Hematopoietic multipotent progenitor cell treated with erythropoietin and hydrocortisone succinate and interleukin-3 and kit ligand, for 4 days (in vitro differentiated cells): Measurements from ENCODE around the gene ZMYND19.
"Not testable (repeated sequence)": the region's sequence is repeated elsewhere in the genome, so short reads cannot be mapped to it uniquely, and the experiment has no call there.

ENCODE experiments used
- DNase-seq: peaks from one replicate; pipeline ENCODE4 v3.0.0-alpha.2; 2015

Gene ZMYND19

DNA sequence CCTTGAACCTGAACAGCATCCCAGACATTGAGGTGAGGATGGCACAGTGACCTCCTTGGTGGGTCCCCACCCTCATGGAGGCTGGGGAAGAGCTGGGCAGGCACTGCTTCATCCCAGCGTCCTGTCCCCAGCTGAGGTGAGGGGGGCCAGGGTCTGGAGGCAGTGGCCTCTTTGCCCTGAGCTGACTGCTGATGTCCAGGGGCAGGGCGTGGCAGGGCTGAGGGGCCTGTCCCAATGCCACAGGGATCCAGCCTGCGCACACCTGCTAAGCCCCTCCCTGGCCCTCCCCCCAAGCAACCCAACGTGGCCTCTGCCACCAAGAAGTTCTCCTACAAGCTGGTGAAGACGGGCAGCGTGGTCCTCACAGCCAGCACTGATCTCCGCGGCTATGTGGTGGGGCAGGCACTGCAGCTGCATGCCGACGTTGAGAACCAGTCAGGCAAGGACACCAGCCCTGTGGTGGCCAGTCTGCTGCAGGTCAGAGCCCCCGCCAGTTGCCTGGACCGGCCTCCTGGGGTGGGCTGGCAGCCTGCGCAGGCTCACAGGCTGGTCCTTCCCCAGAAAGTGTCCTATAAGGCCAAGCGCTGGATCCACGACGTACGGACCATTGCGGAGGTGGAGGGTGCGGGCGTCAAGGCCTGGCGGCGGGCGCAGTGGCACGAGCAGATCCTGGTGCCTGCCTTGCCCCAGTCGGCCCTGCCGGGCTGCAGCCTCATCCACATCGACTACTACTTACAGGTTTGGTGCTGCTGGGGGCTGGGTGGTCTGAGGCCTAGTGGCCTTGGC is 23.6 kb upstream of the ZMYND19 start:
- DNase-seq, result no peak

DNA sequence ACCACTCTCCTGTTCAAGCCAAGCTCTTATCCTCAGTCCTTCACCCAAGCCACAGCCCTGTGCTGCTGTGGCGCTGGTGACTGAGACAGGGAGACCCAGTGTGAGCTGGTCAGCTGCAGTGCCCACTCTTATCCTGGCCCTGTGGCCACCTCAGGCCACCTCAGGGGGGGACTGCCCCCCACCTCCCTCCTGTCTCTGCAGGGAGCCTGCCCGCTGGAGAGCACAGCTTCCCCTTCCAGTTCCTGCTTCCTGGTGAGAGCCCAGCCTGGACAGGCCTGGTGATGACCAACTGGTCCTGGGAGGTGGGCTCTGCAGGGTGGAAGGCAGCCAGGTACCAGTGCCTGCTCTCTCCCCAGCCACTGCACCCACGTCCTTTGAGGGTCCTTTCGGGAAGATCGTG is 22.9 kb upstream of the ZMYND19 start:
- no peak for DNase-seq

DNA sequence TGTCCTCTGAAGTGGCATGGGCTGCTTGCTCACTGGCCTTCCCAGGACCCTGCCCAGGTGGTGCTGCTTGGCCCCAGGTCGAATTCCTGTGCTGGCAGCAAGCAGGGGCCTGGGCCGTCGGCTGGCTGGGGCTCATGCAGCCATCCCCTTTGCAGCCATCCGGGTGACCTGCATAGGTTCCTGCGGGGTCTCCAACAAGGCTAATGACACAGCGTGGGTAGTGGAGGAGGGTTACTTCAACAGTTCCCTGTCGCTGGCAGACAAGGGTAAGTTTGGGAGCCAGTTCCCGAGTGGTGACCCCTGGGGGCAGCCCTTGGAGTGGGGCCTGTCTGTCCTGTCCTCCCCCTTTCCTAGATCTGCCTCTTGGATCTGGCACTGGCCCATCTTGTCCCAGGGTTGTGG is 22.4 kb upstream of the ZMYND19 start:
- DNase-seq, result no peak

DNA sequence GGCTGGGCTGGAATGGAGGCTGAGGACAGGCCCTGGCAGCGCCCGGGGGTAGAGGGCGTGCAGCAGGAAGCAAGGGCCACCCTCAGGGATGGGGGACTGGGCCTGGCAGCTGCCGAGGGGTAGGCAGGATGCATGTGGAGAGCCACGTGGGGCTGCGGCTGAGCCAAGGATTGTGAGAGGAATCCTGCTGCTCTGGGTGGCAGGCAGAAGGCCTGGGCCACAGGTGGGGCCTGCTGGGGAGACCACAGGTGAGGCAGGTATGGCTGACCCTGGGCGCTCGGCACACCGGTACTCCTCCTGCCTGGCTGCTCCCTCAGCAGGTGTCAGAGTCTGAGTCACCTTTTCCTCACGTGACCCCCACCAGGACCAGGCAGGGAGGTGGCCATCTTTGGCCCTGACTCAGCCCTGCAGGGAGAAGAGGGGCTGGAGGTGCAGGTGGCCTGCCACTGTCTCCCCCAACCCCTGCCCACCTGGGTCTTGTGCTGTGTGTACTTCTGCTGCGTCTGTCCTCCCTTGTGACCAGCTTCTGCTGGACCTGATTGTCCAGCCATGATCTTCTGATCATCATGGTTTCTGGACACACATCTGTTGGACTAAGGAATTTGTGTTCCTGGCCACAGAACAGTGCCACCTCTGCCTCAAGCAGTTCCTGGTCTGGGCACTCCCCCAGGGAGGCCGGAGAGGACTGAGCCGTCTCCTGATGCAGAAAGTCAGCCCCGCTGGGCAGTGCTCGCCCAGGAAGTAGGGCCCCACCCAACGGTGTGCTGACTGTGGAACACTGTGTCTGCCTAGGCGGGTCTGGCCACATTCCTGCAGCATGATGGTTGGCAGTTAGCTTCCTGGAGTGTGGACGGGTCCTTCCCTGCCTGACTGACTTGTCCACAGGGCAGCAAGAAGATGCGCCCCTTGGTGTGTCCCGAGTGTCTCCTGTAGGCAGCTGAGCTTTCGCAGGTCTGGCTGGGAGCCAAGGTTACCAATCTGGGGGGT is 21.6 kb upstream of the ZMYND19 start:
- DNase-seq, result peak; percentile 41

DNA sequence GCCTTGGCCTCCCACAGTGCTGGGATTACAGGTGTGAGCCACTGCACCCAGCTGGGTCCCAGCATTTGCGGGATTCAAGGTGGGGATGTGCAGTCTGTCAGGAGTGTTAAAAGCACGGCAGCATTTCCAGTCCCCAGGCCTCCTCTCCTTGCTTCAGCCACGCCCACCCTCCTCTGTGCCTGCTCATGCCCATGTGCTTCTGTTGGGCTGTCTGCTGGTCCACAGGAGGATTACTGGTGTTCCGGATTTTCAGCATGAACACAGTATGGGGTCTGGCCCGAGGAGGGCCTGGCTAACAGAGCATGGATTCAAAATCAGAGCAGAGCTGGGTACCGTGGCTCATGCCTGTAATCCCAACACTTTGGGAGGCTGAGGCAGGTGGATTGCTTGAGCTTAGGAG is 20.6 kb upstream of the ZMYND19 start:
- DNase-seq, result no peak

DNA sequence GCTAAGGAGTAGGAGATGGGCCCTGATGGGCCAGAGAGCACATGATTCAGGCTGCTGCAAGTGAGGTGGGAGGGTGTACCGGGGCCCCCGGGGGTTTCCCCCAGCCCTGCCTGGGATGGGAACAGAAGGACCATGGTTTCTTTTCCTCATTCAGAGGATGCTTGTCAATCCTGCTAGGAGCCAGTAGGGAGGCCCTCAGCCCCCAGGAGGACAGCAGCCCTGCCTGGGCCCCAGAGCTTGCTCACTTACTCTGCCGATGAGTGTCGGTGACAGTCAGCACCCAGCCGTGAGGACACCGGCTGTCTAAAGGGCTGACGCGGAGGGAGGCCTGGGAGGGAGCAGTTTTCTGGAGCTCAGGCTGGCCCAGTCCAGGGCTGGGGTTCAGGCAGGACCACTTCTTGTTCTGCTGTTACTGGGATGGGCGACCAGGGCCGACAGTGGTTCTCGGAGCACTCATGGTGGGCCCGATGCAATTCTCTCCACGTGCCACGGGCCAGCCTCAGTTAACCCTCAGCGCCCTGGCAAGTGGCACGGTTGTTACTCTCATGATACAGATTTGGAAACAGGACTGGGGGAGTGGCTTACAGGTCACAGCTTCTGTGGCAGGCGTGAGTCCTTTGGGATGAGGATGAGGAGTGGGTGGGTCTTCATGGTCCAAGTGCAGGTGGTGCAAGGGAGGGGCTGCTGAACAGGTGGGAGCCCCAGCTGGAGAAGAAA is 17.0 kb upstream of the ZMYND19 start:
- DNase-seq, result no peak

DNA sequence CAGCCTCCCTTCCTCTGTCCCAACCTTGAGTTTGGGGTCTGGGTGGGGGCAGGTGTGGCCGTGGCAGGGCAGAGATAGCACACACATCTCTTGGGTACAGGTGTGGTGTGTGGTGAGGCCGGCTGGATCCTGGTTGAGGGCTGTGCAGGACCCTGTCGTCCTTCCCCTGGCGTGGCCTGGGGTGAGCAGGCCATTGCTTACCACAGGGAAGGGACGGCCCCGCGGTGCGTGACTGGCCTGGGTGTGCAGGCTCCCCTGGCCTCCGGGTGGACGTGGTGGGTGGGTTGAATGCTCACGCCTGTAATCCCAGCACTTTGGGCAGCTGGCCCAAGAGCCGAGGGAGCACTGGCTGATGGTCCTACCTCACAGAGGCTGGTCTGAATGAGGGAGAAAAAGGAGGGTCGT is 16.4 kb upstream of the ZMYND19 start:
- DNase-seq, result no peak

DNA sequence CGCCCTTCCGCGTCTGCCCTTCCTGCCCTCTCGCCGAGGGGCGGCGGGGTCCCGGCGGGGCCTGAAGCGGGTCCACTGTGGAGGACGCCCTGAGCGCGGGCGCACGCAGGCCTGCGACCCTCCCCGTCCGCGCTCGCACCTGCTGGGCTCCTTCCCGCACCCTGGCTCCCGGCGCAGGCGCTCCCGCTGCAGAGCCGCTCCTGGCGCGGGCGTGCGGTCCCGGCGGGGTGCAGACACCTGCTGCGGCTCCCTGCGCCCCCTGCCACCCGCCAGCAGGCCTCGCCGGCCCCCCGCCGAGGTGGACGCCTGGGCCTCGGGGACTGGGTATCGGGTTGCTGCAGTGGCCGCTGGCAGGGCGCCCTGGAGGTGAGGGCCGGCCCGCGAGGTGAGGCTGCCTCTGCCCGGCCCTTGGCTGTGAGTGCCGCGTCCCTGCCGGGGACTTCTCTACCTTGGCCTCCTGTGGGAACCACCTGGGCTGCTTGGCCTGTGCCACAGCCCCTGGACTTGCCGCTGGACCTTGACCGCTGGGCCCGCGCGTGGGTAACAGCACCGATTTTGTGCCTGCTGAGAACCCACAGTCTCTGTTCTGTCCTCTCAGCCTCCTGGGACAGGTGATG is 15.8 kb upstream of the ZMYND19 start:
- DNase-seq, result peak; percentile 37

DNA sequence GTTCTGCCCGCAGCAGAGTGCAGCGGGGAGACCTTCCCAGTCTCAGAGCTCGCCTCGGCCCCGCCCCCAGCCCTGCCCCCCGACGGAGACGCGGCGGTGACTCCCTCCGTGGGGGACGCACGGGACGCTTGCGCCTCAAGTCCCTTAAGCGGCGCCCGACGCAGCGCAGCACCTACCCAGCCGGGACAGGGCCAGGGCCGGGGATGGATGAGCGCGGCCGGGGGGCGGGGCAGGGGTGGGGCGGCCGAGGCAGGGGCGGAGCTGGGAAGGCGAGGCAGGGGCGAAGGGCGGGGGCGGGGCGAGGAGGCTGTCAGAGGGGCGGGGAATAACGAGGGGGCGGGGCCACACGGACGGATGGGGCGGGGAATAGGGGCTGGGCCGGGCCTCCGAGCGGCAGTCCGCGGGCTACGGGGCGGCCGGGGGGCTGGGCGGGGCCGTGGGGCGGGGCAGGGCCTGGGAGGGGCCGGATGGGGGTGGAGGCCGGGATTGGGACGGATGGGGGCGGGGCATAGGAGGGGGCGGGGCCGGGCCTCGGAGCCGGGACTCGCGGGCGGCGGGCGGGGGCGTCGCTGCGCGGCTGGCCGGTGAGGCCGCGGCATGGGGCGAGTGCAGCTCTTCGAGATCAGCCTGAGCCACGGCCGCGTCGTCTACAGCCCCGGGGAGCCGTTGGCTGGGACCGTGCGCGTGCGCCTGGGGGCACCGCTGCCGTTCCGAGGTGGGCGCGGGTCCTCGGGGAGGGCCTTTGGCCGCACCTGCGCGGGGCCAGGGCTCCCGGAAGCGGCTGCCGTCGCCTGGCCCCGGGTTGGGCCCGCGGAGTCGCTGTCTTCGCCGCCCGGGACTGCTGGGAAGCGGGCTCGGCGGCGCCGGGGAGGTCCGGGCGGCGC is 15.1 kb upstream of the ZMYND19 start, which contains the start of gene ARRDC1:
ARRDC1 (plus strand) TSS at position 566 of the 884 bp plus-strand sequence; CDS start at position 598, 32 bp downstream.
- DNase-seq, result peak; percentile 98

DNA sequence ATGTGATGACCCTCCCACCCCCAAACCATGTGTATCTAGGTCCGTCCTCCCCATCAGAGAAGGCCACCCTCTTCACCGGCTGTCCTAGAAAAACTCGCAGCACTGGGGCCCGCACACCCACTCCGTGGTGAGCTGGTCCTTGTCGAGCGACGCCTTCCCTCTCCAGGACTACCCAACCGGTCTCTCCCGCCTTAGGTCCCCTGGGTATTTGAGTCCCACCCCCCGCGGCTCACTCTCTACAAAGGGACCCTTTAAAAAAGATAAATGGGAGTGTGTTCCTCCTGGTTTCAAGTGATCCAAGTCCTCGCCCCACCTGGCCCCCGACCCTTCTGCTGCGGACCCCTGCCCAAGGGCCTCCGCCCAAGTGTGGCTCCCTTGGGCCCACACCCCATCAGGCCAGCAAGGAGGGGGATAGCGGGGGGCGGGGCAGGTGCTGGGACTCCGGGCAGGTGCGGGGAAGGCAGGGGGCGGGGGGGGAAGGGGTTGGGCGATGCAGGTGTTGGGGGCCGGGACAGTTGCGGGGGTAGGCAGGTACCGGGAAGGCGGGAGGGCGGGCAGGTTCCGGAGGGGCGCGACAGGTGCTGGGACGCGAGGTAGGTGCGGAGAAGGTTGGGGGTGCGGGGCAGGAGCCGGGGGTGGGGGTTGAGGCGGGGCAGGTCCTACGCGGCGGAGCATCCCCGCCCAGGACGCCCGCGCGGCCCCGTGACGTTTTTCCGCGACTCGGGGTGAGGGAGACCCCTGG is 14.2 kb upstream of the ZMYND19 start:
- DNase-seq, result no peak

DNA sequence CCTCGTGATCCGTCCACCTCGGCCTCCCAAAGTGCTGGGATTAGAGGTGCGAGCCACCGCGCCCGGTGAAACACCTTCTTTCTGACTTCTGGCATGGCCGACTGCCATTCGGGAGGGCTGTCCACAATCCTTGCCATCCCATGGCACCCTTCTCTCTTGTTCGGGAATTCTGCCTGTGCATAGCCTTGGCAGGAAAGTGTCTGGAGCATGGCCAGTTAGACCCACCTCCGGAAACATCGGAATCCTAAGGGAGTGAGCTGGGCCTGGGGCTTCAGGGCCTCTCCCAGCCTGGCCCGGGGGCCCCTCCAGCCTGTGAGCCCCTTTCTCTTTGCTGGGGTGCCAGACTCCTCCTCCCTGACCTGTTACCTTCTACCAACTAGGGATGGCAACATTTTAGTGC is 13.6 kb upstream of the ZMYND19 start:
- DNase-seq, result no peak

DNA sequence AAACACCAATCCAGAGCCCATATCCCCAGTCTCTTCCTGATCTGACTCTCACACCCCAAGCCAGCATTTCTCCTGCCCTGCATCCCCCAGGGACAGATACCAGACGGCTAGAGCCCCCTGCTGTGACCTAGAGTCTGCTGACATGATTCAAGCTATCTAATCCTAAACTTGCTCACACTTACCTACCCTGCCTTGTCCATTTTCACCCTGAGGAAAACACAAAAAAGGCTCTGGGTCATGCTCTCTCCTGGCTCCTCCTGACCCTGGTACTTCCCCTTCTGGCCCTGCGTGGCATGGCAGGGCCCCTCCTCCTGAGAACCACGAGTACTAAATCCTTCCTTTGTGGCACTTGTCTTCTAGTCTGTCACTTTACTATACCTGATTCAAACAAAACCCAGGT is 12.3 kb upstream of the ZMYND19 start:
- peak; percentile 80 for DNase-seq

DNA sequence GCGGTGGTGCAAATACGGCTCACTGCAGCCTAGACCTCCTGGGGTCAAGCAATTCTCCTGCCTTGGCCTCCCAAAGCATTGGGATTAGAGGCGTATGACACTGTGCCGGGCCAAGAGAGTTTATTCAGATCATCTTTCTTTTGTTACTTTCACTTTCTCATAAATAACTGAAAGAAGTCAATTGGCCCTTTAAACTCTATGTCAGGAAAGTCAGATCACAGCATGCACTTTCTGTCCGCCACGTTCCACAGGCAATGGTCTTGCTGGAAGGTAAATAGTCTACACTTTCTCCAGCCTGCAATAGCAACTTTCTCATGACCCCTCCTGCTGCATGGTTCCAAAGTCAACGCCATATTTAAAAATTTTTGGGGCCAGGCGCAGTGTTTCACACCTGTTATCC is 8.6 kb upstream of the ZMYND19 start:
- DNase-seq, result no peak

DNA sequence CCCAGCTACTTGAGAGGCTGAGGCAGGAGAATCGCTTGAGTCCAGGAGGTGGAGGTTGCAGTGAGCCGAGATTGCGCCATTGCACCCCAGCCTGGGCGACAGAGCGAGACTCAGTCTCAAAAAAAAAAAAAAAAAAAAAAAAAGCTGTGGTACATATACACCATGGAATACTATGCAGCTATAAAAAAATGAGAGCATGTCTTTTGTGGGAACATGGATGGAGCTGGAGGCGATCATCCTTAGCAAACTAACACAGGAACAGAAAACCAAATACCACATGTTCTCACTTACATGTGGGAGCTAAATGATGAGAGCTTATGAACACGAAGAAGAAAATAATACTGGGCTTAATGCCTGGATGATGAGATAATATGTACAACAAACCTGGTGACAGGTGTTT is 6.3 kb upstream of the ZMYND19 start:
- not testable (repeated sequence) for DNase-seq

DNA sequence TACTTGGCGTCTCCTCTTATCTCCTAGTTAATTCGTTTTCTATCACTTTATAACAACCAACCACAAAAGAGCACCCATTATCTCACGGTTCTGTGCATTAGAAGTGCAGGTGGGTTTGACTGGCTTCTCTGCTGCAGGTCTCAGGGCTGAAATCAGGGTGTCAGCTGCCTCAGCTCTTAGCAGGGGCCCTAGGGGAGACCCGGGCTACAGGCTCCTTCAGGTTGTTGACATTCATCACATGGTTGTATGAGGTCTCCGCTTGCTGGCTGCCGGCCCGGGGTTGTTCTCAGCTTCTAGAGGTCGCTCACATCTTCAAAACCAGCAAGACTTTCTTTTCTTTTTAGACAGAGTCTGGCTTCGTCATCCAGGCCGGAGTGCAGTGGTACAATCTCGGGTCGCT is 2.9 kb upstream of the ZMYND19 start:
- no peak for DNase-seq

DNA sequence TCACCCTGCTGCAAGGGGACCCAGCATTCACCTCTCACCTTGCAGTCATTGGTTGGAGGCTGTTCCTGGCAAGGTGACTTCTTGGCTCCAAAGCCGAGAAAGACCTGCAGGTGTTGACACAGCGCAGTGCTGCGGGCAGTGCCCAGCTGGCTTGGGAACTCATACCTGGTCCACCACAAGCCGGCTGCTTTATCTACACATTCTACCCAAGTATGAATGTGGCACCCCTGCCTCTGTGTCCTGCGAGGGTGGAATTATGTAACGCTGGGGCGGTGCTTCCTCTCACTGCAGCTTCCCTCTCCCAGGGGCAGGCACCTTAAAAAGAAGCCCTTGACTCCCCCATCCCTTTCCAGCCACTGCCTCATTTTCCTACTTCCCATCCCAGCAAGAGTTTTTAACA is 2.5 kb upstream of the ZMYND19 start:
- no peak for DNase-seq

DNA sequence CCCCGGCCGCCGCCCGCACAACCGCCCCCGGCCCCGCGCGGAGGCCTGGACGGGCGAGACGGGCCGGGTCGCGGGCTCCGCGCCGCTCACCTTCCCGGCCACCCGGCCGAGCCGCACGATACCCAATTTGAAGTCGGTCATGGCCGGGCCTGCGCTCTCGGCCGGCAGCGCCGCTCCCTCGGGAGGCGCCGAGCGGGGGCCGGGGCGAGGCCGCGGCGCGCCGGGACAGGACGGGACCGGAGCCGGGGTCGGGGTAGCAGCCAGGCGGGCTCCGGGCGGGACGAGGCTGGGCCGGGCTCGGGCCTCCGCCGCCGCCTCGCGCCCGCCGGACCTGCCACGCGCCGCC is 216 bp downstream of the ZMYND19 start:
- DNase-seq, result no peak

DNA sequence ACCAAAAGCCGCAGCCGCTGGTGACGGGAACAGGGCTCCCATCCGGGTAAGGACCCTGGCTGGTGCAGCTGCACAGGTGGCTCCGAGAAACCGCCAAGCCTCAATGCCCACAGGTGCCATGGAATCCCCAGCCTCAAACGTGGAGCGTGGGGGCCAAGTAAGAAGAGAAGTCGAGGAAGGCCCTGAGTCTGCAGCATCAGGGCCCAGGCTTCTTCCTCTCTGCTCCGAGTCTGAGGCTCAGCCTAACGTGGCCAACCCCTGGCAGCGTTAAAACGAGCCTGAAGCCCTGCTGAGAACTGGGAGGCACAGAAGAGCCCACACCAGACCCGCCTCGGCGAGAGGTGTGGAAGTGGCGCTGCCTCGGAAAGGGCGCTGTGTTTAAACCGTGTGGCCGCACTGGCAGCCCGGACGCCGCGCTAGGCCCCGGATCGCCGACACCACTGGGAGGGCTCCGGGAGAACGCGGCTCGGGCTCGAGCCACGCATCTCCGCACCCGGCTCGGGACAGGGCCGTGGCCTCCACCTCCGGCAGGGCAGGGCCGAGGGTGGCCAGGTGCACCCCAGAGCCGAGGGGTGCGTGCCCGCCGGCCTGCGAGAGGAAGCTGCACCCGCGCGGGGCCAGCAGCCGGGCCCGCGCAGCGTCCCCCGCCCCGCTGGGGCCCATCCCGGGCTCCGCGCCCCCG is 730 bp downstream of the ZMYND19 start:
- DNase-seq, result peak; percentile 48

DNA sequence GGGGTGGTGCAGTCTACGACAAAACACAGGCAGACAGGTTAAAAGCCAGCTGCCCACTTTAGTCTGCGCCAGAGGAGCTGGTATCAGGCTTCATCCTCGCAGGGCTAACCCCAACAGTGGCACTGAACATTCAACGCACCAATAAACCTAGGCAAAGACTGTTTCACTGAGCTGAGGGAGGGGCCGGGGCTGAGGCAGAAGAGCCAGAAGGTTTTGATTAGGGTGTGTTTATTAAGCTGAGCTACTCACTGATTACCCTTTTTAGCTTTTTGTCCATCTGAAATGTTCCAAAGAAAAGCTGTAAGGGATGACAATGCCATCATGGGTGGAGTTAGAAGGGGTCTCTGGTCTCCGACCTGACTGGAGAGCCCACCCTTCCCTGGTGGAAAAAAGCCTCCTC is 1.4 kb downstream of the ZMYND19 start:
- DNase-seq, result no peak

DNA sequence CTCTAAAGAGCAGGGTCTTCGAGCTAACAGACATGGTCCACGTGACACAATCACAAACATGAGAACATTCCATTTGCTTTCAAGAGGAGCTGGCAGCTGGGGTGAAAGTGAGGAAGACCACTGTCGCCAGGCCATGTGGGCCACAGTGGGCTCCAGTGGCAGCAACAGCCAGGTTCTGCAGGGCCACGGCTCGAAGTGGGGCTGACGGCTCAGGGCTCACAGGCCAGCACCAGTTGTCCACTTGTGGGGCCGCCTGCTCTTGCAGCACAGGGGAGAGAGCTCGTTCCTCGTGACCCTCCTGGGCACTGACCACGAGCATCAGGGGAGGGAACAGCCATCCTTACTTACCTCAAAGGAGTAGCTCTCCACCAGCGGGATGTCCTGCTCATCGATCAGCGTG is 2.0 kb downstream of the ZMYND19 start:
- no peak for DNase-seq
